Karpas-422 (cell line): ENCODE measurements around the gene PLAU. TPM values are rescaled to one million over a fixed set of nuclear protein-coding genes. Genes with fewer than 3 reads are reported as not detected.
A peak's percentile ranks its signal among the peaks of the same experiment; 100 is the strongest.

Experiments
- DNase-seq: peaks from one replicate; pipeline ENCODE4 v3.0.0-alpha.2; 2015
- H2AFZ ChIP-seq: fragments of 200-600 bp; sonication (generic); 2 replicates; pipeline ENCODE4 v1.6.1; 2014; ENCODE audit warnings: antibody characterized with exemption, low read length, mixed read lengths
- H3K27ac ChIP-seq: fragments of 200-600 bp; sonication (generic); 2 replicates; pipeline ENCODE4 v1.5.1; 2014; ENCODE audit warnings: mild to moderate bottlenecking, low read length, moderate library complexity
- H3K27me3 ChIP-seq: fragments of 200-600 bp; sonication (generic); 2 replicates; pipeline ENCODE4 v1.6.1; 2014; ENCODE audit warnings: low read length, mixed read lengths
- H3K36me3 ChIP-seq: fragments of 200-600 bp; sonication (generic); 2 replicates; pipeline ENCODE4 v1.6.1; 2014; ENCODE audit warnings: low read length, mixed read lengths; ENCODE audit not compliant: insufficient read depth
- H3K4me1 ChIP-seq: fragments of 200-600 bp; sonication (generic); 2 replicates; pipeline ENCODE4 v1.6.1; 2014; ENCODE audit warnings: mild to moderate bottlenecking, low read length, mixed read lengths
- H3K4me2 ChIP-seq: fragments of 200-600 bp; sonication (generic); 2 replicates; pipeline ENCODE4 v1.6.1; 2014; ENCODE audit warnings: low read length, low read depth, mild to moderate bottlenecking; ENCODE audit not compliant: poor library complexity, severe bottlenecking
- H3K4me3 ChIP-seq: fragments of 200-600 bp; sonication (generic); 2 replicates; pipeline ENCODE4 v1.5.1; 2014; ENCODE audit warnings: mild to moderate bottlenecking, antibody characterized with exemption, low read length, mixed read lengths
- H3K79me2 ChIP-seq: fragments of 200-600 bp; sonication (generic); 2 replicates; pipeline ENCODE4 v1.6.1; 2014; ENCODE audit warnings: mild to moderate bottlenecking, low read length, mixed read lengths
- H3K9ac ChIP-seq: fragments of 200-600 bp; sonication (generic); 2 replicates; pipeline ENCODE4 v1.6.0; 2014; ENCODE audit warnings: low read length
- H3K9me2 ChIP-seq: fragments of 200-600 bp; sonication (generic), shearing (Covaris generic); replicated peaks from 2 replicates; pipeline ENCODE4 v1.6.0; 2014; ENCODE audit warnings: mild to moderate bottlenecking, low read length, moderate library complexity; ENCODE audit not compliant: insufficient read depth
- H3K9me3 ChIP-seq: fragments of 300-700, 200-600 bp; sonication (generic); 2 replicates; pipeline ENCODE4 v1.6.1; 2014; ENCODE audit warnings: low read length, mixed read lengths
- H4K20me1 ChIP-seq: fragments of 200-600 bp; sonication (generic); 2 replicates; pipeline ENCODE4 v1.6.1; 2014; ENCODE audit warnings: mild to moderate bottlenecking, antibody characterized with exemption, low read length, low read depth; ENCODE audit not compliant: insufficient read depth
- total RNA-seq: library from RNA; depleted of rRNA; stranded (reverse); fragments of >200 nt; shearing (Covaris generic); gene quantifications from 2 replicates; pipeline ENCODE4 v1.2.3, GENCODE V29; 2014; ENCODE audit warnings: low replicate concordance; rRNA removed

The PLAU gene
- 3.2 and 6.3 TPM in 2 replicates for total RNA-seq

DNA sequence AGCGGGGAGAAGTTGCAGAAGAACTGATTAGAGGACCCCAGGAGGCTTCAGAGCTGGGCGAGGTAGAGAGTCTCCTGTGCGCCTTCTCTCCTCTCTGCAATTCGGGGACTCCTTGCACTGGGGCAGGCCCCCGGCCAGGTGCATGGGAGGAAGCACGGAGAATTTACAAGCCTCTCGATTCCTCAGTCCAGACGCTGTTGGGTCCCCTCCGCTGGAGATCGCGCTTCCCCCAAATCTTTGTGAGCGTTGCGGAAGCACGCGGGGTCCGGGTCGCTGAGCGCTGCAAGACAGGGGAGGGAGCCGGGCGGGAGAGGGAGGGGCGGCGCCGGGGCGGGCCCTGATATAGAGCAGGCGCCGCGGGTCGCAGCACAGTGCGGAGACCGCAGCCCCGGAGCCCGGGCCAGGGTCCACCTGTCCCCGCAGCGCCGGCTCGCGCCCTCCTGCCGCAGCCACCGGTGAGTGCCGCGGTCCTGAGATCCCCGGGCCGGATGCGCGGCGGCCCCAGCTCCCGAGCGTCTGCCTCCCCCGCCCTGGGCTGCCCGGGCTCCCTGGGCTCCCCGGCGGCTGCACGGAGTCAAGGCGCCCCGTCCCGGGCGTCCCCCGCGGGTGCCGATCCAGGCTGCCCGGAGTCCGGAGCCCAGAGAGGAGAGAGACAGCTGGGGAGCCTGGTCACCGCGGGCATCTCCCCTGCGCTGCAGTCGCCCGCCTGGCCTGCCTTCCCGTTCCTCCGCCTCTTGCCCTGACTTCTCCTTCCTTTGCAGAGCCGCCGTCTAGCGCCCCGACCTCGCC is at the start of gene PLAU:
PLAU (plus strand) TSS at position 369 of the 789 bp plus-strand sequence. CDS start 424 bp downstream, outside the sequence.
- DNase-seq = peak; percentile 82
- Histone ChIP-seq H3K9ac (peak within 1 kb of the TSS; percentile 61), H3K9me2 (no peaks in the 10 kb centered on the region), H3K36me3 (no peaks in the 10 kb centered on the region), H3K79me2 (no peaks in the 10 kb centered on the region), H3K4me1 (peaks cover 24% of the 10 kb centered on the region), H3K27ac (no peak within 1 kb of the TSS), H4K20me1 (no peaks in the 10 kb centered on the region), H2AFZ (peak within 1 kb of the TSS; percentile 76), H3K27me3 (no peaks in the 10 kb centered on the region; the same call in 1 of the 2 replicates), H3K9me3 (no peaks in the 10 kb centered on the region), H3K4me3 (peak within 1 kb of the TSS; percentile 78), H3K4me2 (peak within 1 kb of the TSS; percentile 76)

DNA sequence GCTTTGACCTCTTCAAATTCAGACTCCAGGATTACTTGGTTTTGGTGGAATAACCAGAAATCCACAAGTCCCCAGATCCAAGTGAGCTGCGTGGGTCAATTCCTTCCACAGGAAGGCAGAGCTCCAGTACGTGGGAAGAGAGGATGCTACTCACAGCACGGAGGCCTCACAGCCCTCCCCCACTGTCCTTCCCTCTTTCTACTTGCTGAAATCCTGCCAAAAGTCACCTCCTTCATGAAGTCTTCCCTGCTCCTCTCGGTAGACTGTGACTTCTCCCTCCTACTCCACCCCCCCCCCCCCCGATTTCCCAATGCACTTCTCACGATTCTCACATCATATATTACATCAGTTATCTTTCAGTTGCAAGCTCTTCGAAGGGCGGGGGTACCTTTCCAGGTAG is 48.9 kb upstream of the PLAU start:
- Histone ChIP-seq H3K4me2 (peak overlapping the region; percentile 20), H3K9ac (no peak overlapping the region), H3K36me3 (peaks cover 21% of the 10 kb centered on the region; the same call in 1 of the 2 replicates), H3K79me2 (peaks cover 74% of the 10 kb centered on the region), H3K4me1 (peaks cover 88% of the 10 kb centered on the region), H3K27ac (no peak overlapping the region), H3K4me3 (no peak overlapping the region), H3K9me2 (no peaks in the 10 kb centered on the region), H3K27me3 (no peaks in the 10 kb centered on the region), H3K9me3 (no peaks in the 10 kb centered on the region), H2AFZ (no peak overlapping the region), H4K20me1 (no peaks in the 10 kb centered on the region)
- no peak for DNase-seq

DNA sequence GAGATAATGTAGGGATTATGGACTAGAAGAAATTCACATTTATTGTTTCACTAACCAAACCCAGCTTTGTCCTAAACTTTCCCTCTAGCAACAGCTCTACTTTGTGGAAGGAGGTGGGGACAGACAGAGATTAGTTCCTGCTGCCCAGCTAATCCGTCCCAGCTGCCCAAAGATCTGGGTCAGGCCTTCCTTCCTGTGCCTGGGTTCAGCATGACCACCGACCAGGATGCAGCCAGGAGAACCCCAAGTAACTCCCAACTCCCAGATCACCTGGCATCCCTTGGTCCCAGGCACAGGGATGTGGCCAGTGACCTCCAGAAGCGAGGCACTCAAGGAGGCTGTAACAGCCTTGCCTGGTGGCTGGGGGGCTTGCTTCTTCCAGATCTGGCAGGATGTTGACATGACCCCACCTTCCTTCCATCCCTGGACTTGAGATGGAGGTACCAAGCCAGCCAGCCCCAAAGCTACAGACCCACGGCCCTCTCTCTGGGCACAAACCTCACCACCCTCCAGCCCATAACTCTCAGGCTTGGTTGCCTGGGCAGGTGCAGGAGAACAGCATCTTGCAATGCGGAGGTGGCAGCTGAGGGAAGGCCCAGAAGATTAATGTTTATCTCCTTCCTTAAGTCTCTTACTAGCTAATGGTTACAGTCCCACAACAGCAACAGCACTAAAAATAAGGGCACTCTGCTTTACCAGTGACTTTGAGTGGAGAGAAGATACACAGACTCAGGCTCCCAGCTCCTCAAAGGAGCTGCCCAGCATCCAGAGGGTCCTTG is 47.7 kb upstream of the PLAU start:
- no peaks in the 10 kb centered on the region for H3K9me2 ChIP-seq
- peaks cover 18% of the 10 kb centered on the region; the same call in 1 of the 2 replicates for H3K36me3 ChIP-seq
- DNase-seq = no peak
- H3K27me3 ChIP-seq = no peaks in the 10 kb centered on the region
- no peak overlapping the region for H3K4me2 ChIP-seq
- peaks cover 62% of the 10 kb centered on the region for H3K79me2 ChIP-seq
- H4K20me1 ChIP-seq = no peaks in the 10 kb centered on the region
- no peak overlapping the region for H3K4me3 ChIP-seq
- no peak overlapping the region for H2AFZ ChIP-seq
- no peak overlapping the region for H3K27ac ChIP-seq
- H3K9ac ChIP-seq = no peak overlapping the region; the same call in 1 of the 2 replicates
- no peaks in the 10 kb centered on the region for H3K9me3 ChIP-seq
- H3K4me1 ChIP-seq = peaks cover 81% of the 10 kb centered on the region

DNA sequence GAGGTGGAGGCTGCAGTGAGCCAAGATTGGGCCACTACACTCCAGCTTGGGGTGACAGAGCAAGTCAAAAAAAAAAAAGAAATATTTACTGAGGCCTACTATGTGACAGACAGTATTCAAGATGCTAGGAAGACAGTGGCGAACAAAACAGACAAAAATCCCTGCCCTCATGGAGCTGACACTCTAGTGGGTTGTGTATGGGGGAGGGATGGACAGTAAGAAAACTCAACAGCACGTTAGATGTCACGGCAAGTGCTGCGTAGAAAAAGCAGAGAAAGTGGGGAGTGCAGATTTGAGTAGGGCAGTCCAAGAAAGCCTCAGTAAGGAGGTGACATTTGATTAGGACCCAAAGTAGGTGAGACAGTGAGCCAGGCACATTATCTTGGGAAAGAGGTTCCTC is 46.7 kb upstream of the PLAU start:
- DNase-seq = no peak
- Histone ChIP-seq H3K4me2 (no peak overlapping the region), H3K9me3 (no peaks in the 10 kb centered on the region), H2AFZ (no peak overlapping the region), H3K27me3 (no peaks in the 10 kb centered on the region), H3K4me3 (no peak overlapping the region), H3K9ac (no peak overlapping the region), H3K4me1 (peaks cover 71% of the 10 kb centered on the region), H3K27ac (no peak overlapping the region), H3K9me2 (no peaks in the 10 kb centered on the region), H3K79me2 (peaks cover 59% of the 10 kb centered on the region), H4K20me1 (no peaks in the 10 kb centered on the region), H3K36me3 (peaks cover 11% of the 10 kb centered on the region; the same call in 1 of the 2 replicates)

DNA sequence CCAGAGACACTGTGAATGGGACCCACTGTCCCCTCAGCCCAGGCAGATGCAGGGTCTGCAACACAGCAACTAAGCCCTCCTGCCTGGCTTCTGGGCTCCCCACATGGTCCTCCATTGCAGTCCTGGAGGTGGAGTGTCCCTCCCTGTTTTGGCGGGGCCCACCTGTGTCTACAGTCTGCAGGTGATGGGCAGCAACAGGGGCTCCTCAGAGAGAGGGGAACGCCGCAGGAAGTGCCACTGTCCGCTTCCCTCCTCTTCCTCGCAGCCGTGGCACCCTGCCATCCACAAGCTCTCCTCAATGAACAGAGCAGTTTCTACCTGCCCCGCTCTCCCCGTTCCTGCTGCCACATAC is 45.8 kb upstream of the PLAU start:
- Histone ChIP-seq H3K4me1 (peaks cover 62% of the 10 kb centered on the region), H3K9ac (peak overlapping the region; percentile 73), H3K9me3 (no peaks in the 10 kb centered on the region), H3K27me3 (no peaks in the 10 kb centered on the region), H3K27ac (peak overlapping the region; percentile 83), H3K79me2 (peaks cover 60% of the 10 kb centered on the region), H3K36me3 (peaks cover 16% of the 10 kb centered on the region; the same call in 1 of the 2 replicates), H3K9me2 (no peaks in the 10 kb centered on the region), H3K4me3 (peak overlapping the region; percentile 56; the same call in 1 of the 2 replicates), H2AFZ (no peak overlapping the region), H4K20me1 (no peaks in the 10 kb centered on the region), H3K4me2 (peak overlapping the region; percentile 65)
- DNase-seq = no peak

DNA sequence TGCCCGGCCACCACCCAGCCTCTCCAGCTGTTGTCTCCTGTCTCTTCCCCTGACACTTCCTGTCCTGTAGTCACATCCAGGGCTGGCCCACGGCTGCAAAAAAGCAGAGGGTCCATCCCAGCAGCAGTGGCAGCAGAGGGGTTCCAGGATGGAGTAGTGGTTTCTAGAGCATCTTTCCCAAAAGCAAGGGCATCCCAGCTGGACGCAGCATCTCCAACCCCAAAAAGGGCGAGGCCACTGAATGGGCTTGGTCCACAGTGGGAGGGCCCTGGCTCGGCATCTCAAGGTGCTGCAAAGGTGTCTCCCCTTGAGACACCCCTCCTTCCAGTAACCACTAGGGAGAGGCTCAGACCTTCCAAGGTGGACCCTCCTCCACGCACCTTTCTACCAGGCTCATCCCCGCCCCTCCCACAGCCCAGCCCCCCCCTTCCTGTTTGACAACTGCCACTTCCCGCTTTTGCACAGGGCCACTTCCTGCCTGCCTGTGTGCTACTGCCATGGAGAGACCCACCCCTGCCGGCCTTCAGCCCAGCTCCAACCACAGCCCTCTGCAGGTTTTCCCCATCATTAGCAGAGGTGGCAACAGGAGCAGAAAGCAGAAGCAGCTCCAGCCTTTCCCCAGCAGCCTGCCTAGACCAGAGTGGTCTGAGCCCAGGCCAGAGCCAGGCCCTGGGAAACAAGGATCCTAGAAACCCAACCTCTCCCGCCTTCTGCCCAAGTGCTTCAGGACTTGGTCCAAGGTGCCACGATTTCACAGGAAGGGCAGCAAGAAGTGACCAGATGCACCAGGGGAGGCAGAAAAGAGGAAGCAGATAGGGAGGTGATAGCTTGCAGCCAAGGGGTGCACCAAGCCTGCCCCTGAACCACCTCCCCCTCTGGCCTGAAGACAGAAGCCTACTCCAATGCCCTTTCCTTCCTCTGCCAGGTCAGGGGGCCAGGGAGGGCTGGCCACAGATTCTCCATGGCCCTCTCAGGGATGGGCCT is 45.2 kb upstream of the PLAU start:
- Histone ChIP-seq H2AFZ (no peak overlapping the region), H3K79me2 (peaks cover 63% of the 10 kb centered on the region), H3K4me2 (peak overlapping the region; percentile 65), H4K20me1 (no peaks in the 10 kb centered on the region), H3K9ac (peak overlapping the region; percentile 73), H3K4me1 (peaks cover 56% of the 10 kb centered on the region), H3K9me3 (no peaks in the 10 kb centered on the region), H3K36me3 (peaks cover 17% of the 10 kb centered on the region; the same call in 1 of the 2 replicates), H3K9me2 (no peaks in the 10 kb centered on the region), H3K27ac (peak overlapping the region; percentile 83), H3K4me3 (peak overlapping the region; percentile 56), H3K27me3 (no peaks in the 10 kb centered on the region)
- DNase-seq = peak; percentile 83

DNA sequence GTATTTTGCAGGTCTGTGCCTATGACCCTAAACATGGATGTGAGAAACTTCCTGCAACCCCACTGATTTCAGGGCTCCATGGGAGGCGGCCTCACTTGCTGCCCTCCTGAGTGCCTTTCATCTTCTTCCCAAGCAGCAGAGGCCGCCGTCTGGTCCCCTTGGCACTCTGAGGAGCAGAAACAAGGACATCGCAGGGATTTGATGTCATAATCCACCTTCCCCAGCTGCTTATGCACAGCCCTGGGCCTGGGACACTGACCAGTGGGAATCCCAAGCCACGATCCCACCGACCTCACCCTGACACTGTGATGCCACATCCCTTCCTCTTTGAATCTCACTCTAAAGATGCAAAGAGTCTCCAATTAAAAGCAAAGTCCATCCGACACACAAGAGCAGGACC is 44.3 kb upstream of the PLAU start:
- peaks cover 49% of the 10 kb centered on the region for H3K4me1 ChIP-seq
- H3K4me2 ChIP-seq = peak overlapping the region; percentile 65
- H3K27ac ChIP-seq = peak overlapping the region; percentile 83
- H4K20me1 ChIP-seq = no peaks in the 10 kb centered on the region
- no peaks in the 10 kb centered on the region for H3K27me3 ChIP-seq
- H3K9me2 ChIP-seq = no peaks in the 10 kb centered on the region
- no peak overlapping the region for H3K4me3 ChIP-seq
- H3K36me3 ChIP-seq = peaks cover 20% of the 10 kb centered on the region; the same call in 1 of the 2 replicates
- DNase-seq = no peak
- H3K9ac ChIP-seq = peak overlapping the region; percentile 73
- H3K9me3 ChIP-seq = no peaks in the 10 kb centered on the region
- H2AFZ ChIP-seq = no peak overlapping the region
- H3K79me2 ChIP-seq = peaks cover 70% of the 10 kb centered on the region
